HG02678 (cell line): ENCODE results near the gene ANKRD52.
"Not testable (repeated sequence)": the region's sequence is repeated elsewhere in the genome, so short reads cannot be mapped to it uniquely, and the experiment has no call there.

ENCODE experiments used
- ATAC-seq: cut with Tn5 transposase; IDR thresholded peaks from one replicate; pipeline ENCODE4 v1.9.1; 2021; ENCODE audit warnings: mild to moderate bottlenecking, moderate library complexity; ENCODE audit not compliant: unreplicated experiment

Gene ANKRD52

DNA sequence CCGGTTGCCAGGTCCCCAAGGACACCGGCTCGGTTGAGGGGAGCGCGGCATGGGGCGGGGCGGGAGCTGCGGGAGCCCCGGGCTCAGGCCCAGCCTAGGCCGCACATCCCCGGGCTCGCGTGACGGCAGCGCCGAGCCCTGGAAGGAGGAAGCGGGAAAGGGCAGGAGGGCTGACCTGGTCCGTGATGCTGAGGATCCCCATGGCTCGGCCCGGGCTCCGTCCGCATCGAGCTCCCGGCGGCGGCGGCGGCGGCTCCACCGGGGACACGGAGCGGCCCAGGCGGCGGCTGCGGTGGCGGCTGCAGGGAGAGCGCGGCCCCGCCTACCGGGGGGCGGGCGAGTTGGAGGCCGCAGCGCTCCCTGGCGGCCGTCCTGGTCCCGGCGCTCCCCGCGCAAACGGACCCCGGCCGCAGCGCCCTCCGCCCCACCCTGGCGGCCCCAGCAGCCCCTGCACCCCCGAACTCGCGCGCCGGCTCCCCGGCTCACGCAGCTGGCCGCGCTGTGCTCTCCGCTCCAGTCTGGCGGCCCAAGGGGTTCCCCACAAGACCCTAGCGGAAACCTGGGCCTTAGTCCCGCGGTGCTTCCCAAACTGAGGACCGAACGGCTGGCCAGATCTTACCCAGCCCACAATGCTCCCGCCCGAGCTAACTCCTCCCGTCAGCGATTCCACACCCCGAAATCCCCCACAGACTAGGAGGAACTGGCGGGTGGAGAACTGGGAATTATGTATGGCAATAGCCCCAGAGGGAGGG, at the start of gene ANKRD52:
Gene ANKRD52, minus strand, starts transcription at position 317 of the 752 bp plus-strand sequence. Its CDS starts 115 bp downstream, at position 202.
- peak; percentile 89 for ATAC-seq

DNA sequence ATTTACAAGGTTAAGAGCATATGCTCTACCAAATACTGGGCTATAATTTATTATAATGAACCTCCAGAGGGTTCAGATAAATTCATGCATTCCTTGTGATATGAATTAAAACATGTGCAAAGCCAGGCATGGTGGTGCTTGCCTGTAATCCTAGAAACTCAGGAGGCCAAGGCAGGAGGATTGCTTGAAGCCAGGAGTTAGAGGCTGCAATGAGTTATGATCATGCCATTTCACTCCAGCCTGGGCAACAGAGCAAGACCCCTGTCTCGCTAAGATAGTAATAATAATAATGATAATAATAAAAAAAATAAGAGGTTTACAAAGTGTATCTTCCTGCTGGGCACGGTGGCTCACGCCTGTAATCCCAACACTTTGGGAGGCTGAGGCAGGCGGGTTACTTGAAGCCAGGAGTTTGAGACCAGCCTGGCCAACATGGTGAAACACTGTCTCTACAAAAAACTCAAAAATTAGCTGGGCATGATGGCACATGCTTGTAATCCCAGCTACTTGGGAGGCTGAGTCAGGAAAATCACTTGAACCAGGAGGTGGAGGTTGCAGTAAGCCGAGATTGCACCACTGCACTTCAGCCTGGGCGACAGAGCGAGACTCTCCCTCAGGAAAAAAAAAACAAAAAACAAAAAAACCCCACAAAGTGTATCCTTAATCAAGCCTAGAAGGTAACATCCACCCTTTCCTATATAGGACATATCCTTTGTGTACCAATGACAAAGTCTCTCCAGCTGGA, 49.2 kb upstream of the ANKRD52 start:
- no peak for ATAC-seq

DNA sequence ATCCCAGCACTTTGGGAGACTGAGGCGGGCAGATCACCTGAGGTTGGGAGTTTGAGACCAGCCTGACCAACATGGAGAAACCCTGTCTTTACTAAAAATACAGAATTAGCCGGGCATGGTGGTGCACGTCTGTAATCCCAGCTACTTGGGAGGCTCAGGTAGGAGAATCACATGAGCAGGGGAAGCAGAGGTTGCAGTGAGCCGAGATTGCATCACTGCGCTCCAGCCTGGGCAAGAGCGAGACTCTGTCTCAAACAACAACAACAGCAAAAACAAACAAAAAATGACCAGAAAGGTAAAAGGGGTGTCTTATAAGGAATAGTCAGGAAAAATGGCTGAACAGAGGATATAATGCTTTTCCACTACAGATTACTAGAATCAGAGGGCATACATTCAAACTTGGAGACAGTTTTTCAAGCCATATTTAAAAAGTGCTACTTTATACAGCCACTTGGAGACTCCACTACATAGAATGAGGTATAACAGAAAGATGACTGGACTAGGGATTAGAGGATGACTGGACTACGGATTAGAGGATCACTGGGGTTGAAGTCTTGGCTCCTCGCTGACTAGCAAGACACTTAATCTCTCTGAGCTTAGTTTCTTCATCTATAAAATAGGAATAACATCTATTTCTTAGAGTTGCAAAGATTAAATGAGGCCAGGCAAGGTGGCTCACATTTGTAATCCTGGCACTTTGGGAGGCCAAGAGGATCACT, 46.8 kb upstream of the ANKRD52 start:
- ATAC-seq = no peak

DNA sequence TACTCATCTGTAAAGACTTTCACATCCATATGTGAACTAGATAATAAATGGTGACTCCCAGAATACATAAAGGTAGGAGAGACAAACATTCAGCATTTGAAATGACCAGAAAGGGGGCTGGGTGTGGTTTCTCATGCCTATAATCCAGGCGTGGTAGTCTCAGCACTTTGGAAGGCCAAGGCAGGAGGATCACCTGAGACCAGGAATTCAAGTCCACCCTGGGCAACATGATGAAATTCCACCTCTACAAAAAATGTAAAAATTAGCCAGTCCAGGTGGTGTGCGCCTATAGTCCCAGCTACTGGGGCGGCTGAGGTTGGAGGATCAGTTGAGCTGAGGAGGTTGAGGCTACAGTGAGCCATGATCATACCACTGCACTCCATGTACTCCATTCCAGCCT, 46.1 kb upstream of the ANKRD52 start:
- ATAC-seq = no peak

DNA sequence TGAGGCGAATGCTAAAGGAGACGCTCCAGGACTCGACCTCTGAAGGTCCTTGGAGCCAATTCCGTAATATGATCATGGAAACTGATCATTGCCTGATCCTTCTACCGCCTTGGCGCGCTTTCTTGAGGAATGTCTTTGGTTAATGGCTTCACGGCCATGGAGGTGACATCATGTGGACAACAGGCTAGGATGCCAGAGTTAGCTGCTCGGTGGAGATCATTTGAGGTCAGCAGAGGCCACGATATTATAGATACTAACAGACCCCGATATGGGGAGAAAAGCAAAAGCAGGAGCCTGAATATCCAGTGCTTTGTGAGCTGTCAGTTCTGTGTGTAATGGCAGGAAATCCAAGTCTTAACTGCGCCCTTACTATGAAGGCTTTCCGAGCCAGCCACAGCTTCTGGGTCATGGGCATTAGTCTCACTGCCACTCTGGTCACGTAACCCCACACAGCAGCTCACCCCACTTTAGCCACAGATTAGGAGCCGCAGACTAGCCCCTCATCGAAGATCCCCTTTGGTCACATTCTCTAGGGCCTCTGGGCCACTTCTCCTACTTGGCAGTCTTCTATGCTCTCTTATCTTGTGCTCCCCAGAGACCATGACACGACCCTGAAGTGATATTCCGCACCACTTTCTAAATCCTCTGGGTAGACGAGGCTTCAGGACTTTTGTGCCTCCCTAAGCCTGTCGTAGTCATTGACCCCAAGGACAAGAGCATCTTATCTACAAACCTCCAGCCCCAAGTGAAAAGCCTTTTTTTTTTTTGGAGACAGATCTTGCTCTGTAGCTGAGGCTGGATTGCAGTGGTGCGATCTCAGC, 42.7 kb upstream of the ANKRD52 start:
- ATAC-seq = no peak

DNA sequence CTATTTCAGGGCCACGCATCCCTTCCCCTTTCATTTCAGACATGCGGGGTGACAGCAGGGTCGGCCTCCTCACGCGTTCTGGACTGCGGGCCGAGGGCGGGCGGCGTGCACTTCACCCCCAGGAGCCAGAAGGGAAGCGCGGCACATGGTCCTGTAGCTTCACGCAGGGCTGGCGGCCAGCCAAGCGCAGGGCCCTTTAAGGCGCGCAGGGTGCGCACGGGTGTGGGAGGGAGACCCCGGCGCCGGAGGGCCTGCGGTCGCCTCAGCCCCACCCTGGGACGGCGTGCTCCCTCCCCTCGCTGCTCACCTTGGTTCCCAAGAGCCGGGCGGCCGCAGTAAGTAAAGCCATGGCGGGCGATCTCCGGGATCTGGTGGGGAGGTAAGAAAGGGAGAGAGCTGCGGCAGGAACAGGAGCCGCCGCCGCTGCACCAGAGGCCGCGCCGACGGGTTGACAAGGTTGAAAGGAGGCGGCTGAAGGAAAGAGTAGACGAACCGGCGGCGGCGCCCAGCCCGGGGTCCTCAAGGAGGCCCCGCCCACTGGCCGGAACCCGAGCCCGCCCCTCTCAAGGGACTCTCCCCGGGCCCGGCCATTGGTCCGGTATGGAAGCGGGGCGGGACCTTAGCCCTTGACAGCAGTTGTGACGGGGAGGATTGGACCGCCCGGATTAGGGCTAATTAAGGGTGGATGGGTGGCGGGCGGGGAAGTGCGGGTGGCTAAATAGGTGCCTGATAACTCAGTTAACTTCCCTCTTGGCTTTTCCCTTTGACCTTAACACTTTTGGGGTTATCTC, 41.9 kb upstream of the ANKRD52 start, which contains the start of gene CS:
Gene CS, minus strand, starts transcription at position 478 of the 791 bp plus-strand sequence. Its CDS starts 129 bp downstream, at position 349.
- peak; percentile 91 for ATAC-seq

DNA sequence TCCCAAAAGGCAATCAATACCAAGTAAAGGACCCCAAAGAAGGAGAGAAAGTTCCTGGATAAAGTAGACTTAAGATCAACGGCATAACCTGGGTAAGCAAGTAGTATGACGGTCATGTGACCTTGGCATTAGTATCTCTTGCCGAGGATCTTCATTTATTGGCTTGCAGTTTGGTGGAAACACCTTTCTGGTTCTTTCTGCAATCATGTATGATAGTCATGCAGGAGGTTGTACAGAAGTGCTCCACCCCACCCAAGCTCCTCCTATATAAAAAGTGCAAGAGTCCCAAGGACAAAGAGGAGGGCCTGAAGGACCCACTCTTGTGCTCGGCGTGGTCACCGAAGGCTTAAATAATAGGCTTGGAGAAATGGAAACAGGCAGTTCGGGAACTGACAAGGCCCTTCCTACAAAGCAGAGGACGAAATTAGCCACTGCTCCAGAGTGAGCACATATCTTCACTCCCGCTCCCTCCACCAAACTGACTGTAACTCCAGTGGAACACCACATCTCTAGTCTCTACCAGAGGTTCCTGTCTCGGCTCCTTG, 41.2 kb upstream of the ANKRD52 start:
- no peak for ATAC-seq

DNA sequence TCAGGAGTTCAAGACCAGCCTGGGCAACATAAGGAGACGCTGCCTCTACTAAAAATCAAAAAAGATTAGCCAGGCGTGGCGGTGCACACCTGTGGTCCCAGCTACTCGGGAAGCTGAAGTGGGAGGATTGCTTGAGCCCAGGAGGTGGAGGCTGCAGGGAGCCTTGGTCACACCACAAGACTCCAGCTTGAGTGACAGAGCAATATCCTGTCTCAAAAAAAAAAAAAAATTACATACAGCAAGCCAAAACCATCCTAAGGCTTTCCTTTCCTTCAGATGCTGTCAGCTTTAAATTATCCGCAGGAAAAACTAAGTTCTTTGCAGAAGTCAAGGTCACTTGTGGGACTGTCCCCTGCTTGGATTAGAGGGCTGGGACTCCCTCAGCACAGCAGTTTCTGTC, 40.6 kb upstream of the ANKRD52 start:
- no peak for ATAC-seq

DNA sequence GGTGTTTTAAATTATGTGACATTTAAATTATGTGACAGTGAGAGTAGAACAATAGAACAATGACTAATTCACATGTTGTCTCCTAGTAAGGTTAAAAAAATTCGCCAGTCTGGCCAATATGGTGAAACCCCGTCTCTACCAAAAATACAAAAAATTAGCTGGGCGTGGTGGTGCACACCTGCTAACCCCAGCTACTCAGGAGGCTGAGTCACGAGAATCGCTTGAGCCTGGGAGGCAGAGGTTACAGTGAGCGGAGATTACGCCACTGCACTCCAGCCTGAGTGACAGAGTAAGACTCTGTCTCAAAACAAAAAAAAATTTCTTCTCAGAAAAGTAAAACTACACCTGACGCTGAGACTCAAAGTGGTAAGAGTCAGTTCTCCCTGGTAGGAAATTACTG, 39.2 kb upstream of the ANKRD52 start:
- ATAC-seq = no peak

DNA sequence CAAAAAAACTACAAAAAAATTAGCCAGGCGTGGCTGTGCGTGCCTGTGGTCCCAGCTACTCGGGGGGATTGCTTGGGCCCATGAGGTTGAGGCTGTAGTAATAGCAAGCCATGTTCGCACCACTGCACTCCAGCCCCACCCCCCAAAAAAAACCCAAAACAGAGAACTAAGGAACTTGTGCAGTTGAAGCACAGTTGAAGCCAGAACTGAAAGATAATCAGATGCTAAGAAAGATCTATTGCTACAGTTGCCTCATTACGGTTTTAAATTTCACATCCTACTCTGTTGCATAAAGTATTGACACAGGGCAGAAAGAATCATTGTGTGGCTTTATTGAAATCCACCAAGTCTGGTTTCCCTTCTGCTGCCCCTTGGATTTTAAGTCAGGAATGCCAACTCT, 38.1 kb upstream of the ANKRD52 start:
- no peak for ATAC-seq

DNA sequence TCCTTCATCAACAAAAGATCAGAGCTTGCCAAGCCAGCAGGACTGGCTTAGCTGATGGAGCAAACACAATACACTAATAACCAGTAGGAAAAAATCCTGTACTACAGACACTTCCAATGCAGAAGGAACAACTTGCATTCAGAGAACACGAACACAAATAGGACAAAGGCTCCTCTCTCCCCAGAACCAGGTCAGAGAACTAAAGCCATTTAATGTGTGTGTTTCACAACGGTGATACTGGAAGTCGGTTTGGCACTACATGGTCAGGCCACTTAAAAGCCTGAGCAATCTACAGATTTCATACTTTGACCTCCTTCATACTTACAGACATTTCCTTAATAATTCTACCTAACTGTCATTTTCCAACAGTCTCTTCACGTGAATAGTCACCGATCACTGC, 35.6 kb upstream of the ANKRD52 start:
- no peak for ATAC-seq

DNA sequence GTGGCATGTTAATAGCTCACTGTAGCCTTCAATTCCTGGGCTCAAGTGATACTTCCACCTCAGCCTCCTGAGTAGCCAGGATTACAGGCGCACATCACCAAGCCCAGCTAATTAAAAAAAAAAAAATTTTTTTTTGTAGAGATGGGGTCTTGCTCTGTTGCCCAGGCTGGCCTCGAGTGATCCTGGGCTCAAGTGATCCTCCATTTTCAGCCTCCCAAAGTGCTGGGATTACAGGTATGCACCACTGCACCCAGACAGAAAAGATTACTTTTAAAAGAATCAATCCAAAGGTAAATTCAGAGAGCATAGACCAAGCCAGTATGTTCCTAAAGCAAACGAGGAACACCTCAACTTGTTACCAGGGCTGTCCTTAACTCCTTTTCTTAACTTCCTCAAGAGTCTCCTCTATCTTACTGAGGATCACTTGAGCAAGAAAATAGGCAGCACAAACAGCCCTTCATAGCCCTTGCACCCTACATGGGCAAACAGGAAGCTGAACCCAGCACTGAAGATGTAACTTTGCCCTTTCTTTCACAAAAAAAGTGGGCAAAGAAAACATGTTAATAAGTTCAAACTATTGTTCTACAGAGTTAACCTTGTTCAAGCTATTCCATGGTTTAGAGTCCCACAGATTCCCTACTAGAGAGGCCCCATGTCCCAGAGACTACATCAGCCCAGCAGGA, 30.7 kb upstream of the ANKRD52 start:
- no peak for ATAC-seq

DNA sequence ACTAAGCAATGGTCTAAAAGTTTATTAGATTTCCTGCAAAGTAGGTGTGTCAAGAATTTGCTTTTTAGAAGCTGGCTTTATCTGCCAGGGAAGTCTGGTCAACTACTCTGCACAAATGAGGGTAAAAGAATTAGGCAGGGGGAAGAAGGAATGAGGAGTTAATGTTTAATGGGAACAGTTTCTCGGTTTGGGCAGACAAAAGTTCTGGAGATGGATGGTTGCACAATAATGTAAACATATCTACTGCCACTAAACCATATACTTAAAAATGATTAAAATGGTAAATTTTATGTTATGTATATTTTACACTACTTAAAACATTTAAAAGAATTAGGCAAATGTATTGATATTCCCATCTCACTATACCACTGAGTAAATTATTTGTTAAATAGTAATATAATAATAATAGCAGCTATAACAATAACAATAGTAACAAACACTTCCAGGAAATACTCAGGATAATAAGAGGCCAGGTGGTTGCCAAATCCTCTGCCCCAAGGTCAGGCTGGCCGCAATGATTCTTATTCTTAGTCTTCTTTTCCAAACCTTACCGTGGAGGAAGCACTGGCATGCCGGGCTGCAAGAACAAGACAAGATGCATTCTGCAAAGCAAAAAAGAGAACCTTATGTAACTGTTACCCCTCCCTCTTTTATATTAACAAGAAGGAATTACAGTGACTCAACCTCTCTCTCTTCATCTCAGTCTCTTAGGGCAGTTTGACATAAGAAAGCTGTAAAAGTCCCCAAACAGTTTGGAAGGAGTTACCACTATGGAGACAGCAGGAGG, 28.1 kb upstream of the ANKRD52 start:
- no peak for ATAC-seq

DNA sequence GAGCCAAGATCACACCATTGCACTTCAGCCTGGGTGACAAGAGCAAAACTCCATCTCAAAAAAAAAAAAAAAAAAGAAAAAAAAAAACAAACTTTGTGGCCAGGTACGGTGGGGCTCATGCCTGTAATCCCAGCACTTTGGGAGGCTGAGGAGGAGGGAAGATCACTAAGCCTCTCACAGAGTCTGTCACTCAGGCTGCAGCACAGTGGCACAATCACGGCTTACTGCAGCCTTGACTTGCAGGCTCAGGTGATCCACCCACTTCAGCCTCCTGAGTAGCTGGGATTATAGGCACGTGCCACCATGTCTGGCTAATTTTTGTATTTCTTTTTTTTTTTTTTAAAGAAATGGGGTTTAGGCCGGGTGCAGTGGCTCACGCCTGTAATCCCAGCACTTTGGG, 26.1 kb upstream of the ANKRD52 start:
- not testable (repeated sequence) for ATAC-seq

DNA sequence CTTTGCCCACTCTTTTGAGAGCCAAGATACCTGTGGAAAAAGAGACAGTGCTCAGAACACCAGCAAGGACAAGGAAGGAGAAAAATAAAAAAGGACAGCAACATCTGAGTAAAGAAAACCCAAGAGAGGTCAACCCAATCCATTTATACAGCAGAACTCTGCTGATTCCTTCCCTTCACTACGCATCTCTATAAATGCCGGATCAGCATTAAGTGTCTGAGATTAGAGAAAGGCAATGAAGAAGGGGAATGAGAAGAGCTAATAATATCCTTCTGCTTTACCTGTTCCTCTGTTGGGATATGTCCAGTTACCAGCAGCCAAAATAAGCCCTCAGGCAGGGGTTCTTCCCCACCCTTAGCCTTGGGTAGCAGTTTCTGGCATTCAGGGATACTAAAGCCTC, 24.4 kb upstream of the ANKRD52 start:
- no peak for ATAC-seq

DNA sequence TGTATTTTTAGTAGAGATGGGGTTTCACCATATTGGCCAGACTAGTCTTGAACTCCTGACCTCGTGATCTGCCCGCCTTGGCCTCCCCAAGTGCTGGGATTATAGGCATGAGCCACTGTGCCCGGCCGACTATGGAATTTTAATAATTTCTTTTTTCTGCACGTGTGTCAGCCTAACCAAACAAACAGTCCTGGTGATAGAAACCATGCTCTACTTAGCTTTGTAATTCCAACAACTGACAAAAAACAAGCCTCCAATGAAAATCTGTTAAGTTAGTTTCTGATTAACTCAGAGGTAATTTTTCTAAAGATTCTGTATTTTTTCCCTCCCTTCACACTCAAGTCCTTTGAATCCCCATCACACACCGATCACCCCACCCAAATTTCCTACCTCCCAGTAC, 23.8 kb upstream of the ANKRD52 start:
- ATAC-seq = no peak

DNA sequence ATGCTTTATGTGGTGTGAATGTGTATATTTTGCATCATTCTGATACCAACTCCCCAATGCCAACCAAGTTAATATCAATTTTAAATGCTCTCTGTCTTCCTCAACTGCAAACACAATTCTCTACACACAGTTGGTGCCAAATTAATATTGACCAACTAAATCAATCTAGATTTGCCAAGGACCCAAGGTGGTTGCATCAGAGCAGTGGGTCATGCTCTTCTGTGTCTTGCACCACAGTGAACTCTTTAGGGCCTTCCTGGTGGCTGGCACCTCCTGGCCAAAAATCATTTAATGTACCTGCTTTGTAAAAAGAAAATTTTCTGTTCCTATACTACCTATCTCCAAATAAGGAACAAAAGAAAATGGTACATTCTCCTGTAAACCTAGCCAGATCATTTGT, 22.7 kb upstream of the ANKRD52 start:
- no peak for ATAC-seq

DNA sequence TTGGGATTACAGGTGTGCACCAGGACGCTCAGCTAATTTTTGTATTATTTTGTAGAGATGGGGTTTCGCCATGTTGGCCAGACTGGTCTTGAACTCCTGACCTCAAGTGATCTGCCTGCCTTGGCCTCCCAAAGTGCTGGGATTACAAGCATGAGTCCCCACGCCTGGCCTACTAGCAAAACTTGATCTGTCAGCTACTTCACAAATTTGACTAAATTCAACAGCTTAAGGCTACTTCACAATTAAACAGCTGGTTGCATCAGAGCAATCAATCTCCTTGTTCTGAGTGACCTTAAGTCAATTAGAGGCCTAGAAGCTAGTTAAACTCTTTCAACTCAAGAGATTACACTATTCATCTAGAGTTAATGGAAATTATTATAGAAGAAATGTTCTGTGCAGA, 20.7 kb upstream of the ANKRD52 start:
- no peak for ATAC-seq
